G401.6 (cell line): ENCODE data around the gene PPP1R3C.

Experiments used
- FAIRE-seq: peaks from 2 replicates; lab custom pipeline; 2012; peaks lifted over from hg19 to GRCh38; lab: Jason Lieb, UNC

PPP1R3C gene

DNA sequence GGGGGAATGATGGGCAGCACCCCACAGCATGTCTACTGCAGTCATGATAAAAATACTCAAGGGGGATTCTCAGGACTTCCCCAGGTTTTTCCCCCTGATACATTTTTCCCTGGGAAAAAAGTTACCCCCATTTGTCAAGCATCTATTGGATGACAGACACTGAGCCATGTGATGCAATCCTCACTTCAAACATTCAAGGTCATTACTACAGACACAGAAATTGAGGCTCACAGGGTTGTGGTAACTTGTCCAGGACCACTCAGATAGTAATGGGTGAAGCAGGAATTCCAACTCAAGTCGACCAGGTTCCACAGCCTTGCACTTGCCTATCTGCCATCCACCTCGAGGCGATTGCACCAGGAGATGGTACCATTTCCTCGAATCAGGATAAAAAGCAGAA is 31.7 kb downstream of the PPP1R3C start:
- FAIRE-seq = no peak

DNA sequence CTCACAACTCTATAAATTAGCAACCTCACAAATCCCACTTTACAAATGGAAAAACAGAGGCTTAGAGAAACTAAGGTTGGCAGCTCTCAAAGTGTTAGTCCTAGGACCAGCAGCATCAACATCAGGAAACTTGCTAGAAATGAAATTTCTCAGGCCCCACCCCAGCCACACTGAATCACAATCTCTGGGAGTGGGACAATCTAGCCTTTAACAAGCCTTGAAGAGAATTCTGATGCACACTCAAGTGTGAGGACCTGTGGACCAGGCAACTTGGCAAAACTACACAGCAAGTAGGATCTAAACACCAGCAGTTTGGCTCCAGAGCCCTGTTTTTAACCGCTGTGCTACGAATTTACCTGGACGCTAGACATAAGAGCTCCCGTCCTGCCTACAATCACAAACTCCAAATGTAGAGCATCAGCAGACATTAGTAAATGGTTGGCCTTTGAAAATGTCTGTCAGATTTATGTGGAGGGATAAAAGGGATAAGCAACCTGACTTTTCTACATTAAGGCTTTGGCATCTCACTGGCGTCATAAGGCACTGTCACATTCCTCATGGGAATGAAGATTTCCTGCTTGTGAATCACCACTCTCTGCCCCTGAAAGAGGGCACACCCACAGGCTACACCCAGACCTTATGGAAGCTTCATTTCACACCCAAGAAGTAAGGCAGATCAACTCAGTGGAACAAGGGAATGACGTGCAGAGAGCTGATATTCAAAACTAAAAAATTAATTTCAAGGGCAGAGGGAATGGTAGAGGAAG is 34.5 kb downstream of the PPP1R3C start:
- no peak for FAIRE-seq

DNA sequence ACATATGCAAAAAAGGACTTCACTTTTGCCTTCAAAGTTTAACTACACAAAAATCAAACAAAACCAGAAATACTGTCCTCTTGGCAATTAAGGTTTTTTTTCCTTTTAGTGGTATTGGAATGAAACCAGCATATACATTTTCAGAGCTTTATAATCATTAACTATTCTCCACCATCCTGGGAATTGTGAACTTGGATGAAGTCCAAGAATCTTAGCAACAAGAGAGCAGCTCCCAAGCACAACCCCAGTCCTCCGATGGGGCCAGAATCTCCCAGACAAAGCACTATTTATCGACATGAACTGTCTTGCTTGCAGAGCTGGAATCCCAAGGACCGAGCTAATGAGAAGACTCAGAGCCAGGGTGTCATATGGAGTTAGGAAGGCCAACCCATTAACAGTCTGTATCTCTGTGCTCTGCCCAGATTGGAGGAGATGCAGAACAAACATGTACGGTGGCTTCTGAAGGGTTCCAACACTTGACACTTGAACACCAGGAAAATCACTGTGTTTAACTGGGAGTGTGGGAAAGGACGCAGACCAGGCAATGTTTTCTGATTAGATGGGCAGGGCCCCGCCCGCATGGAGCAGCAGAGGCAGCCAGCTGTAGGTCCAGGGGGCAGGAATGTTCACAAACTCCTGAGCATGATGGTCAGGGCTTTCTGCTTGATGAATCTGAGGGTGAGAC is 35.5 kb downstream of the PPP1R3C start:
- FAIRE-seq = no peak

DNA sequence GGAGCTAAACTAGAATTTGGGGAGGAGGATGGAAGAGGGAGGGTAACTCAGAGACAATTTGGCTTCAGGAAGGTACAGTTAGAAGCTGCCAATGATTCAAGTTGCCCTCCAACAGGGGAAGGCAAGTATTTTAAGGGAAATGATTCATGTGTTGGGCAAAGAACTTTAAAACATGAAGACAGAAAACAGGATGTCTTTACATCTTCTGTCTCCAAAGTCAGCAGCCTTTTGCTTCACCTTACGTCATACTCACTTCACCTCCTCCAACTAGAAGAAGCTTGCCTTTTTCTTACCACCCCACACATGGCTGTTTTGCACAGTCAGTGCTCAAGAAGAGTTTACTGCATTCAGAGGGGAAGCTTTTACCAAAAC is 36.1 kb downstream of the PPP1R3C start:
- no peak for FAIRE-seq

- FAIRE-seq = no peak
Measured at GRCh38 chr10:91593834-91594233, 39.0 kb downstream of the PPP1R3C start.

DNA sequence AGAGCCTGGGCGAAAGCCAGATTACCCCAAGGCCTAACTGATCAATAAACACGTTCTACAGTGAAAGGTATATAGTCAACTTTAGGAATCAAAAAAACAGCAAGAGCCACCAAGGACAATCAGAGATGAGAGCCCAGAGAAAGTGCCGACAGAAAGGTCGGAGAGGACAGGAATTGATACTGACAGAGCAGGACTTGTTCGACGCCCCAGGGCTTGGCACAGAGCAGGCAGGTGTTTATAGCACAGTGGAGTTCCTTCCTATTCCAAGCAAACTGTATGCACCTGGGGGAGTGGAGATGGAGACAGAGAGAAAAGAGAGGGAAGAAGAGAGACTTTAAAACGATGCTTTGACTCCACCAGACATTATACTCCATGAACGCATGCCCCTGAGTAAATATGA is 39.5 kb downstream of the PPP1R3C start:
- FAIRE-seq = no peak

- FAIRE-seq = no peak
Measured at GRCh38 chr10:91592266-91592975, 40.5 kb downstream of the PPP1R3C start.

- no peak for FAIRE-seq
Measured at GRCh38 chr10:91591797-91592174, 41.1 kb downstream of the PPP1R3C start.

- FAIRE-seq = no peak
Measured at GRCh38 chr10:91590904-91591796, 41.7 kb downstream of the PPP1R3C start.

- no peak for FAIRE-seq
Measured at GRCh38 chr10:91590142-91590903, 42.5 kb downstream of the PPP1R3C start.

DNA sequence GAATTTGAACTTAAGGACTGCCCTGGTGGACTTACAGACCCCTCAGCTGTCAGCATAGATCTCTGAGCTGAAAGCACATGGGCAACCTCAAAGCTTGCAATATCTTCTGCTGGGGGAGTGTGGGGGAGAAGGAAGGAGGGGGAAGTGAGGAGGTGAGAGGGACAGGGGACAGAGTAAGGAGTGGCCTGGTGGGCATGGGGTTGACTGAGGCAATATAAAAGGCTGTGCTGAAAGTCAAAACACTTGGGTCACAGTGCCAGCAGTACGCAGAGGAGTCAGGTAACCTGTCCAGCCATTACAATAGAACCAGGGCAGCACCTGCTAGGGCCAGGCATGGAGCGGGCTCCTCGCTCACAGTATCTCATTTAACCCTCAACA is 43.2 kb downstream of the PPP1R3C start:
- no peak for FAIRE-seq

DNA sequence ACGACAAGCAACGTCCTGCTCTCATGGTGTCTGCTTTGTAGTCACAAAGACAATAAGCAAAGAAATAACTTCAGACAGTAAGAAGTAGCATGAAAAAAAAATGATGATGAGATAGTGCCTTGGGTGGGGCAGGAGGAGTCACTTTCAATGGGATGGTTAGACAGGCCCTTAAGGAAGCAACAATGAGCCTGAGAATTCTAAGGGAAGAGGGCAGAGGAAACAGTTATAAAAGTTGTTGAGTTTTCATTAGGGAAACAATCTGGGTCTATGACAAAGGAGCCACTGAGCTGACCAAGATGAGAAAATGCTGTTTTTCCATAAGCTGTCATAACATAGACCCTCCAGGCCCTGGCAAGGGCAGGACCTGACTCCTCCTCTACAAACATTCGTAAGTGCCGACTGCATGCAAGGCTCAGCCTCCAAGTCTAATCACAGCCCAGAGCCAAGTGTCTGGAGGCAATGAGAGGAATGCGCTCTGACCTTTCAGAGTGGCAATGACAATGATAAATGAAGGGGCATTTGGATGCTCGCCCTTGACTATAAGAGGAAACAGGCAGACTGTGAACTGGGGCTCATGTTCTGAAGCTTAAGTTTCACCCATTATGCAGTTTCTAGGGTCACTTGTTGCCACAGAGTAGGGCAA is 43.7 kb downstream of the PPP1R3C start:
- no peak for FAIRE-seq

GRCh38 chr10:91587710-91588638 is 44.9 kb downstream of the PPP1R3C start:
- no peak for FAIRE-seq

DNA sequence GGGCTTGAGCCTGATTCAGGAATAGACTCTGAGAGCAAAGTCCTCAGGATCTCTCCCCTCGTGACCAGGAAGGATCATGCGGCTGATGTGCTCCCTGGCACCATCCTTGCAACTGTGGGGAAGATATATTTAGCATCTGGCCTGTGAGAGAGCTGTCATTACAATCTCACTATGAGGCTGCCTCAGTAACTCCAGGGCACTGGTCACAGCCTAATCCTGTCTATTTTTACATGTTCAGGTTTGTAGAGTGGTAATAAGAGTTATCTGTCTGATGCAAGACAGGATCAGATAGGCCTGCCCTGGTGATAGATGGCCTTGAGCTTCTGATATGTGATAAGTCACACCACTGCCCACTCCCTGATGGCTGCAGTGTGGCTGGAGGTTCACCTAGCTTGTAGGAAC is 50.7 kb downstream of the PPP1R3C start:
- FAIRE-seq = no peak

- no peak for FAIRE-seq
Measured at GRCh38 chr10:91579329-91579985, 53.4 kb downstream of the PPP1R3C start.
